Motor neuron (in vitro differentiated cells): Measurements from ENCODE around the gene ACMSD. TPM values are rescaled to one million over a fixed set of nuclear protein-coding genes. Genes with fewer than 3 reads are reported as not detected.
"Not testable (repeated sequence)": the region's sequence is repeated elsewhere in the genome, so short reads cannot be mapped to it uniquely, and the experiment has no call there.

Experiments
- ATAC-seq, 8 experiments: fragments of 200-7000 bp; cut with Tn5 transposase; replicated peaks in 6 of 8; 2 replicates each; pipeline ENCODE4 v1.8.0; 2021; ENCODE audit warnings: mild to moderate bottlenecking in 8 of 8, moderate library complexity in 8 of 8
- H3K27ac ChIP-seq, 2 donors: fragments of 250-450 bp; sonication (Bioruptor Pico); 2 replicates each; pipeline ENCODE4 v1.9.0; 2021; ENCODE audit warnings: antibody characterized with exemption in 2 of 2, mild to moderate bottlenecking in 2 of 2, moderate library complexity in 1 of 2
- H3K4me1 ChIP-seq, 2 donors: fragments of 250-450 bp; sonication (Bioruptor Pico); replicated peaks in 1 of 2; 2 replicates each; pipeline ENCODE4 v1.6.1; 2021; ENCODE audit warnings: antibody characterized with exemption in 2 of 2, mild to moderate bottlenecking in 2 of 2, moderate library complexity in 1 of 2
- H3K4me3 ChIP-seq, 5 donors: fragments of 250-450 bp; sonication (Bioruptor Pico); 2 replicates each; pipeline ENCODE4 v1.9.0; 2021; ENCODE audit warnings: antibody characterized with exemption in 5 of 5, mild to moderate bottlenecking in 5 of 5, moderate library complexity in 4 of 5
- WGBS, 10 experiments: fragments of 450-650 bp; shearing (Covaris generic); methylation state at CpG; one replicate each; pipeline ENCODE4 v1.0.0; 2022; 5-methylcytosine and 5-hydroxymethylcytosine counted together
- in situ Hi-C, 9 experiments: fragments of 400-800 bp; cut with MboI; loops; one replicate each; pipeline ENCODE4 v1.15.0; 2021; ENCODE audit warnings: low sequenced_read_pairs in 9 of 9, low pct_unique_long_range_greater_than_20kb in 2 of 9; ENCODE audit not compliant: unreplicated experiment in 9 of 9
- total RNA-seq, 8 experiments: library from RNA; unstranded; fragments of 300-600 nt; gene quantifications; 2 replicates each; pipeline versions ENCODE4 v1.2.3 to v1.2.4, GENCODE V29; 2022

Gene ACMSD
- total RNA-seq, 8 experiments from 2014 or later = 0.16 to 1.5 (median 0.37) TPM; not detected in 1

DNA sequence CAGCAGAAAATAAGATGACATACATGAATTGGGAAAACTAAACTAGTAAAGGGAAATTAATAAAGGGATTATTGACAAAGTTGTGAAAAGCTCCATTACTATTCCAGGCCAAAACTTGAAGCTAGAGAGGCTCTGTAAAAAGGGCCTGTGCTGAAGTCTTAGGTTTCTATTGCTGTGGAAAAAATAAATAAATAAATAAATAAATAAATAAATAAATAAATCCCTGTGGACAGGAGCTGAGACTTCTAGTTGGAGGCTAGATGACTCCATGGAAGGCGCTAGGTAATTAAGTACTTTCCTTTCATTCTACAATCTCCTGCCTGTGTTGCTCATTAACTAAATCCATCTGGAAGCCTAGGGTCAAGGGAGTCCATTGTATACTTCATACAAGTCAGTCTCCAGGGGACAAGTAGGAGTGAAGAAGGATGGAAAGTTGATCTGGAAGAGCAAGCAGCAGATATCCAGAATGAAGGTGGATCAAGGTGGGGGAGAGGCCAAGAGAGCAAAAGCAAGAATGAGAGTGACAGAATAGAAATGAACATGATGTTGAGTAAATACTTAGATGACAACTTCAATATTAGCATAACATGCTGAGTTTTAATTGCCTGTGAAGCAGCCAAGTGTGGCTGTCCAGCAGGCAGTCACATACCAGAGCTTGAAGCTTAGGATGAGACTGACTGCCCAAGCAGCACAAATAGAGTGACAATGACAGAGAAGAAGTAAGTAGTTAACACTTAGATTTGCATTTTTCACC is 54.0 kb downstream of the ACMSD start:
- in situ Hi-C loops = loop anchor here (10.0 to 25.0 kb wide), 4 partner anchors 405 to 438 kb away; no protein-coding TSS in a partner anchor
- no peak overlapping the region for H3K27ac ChIP-seq
- peak in 1 of 8 experiments; percentile 75 for ATAC-seq
- H3K4me3 ChIP-seq = no peak overlapping the region
- WGBS, 10 experiments = 50 to 100% (median 87%) methylated on average over 1 of the region's 1 CpG; no CpG with 5 or more reads in 2 of the 10 experiments
- no peaks in the 10 kb centered on the region for H3K4me1 ChIP-seq

DNA sequence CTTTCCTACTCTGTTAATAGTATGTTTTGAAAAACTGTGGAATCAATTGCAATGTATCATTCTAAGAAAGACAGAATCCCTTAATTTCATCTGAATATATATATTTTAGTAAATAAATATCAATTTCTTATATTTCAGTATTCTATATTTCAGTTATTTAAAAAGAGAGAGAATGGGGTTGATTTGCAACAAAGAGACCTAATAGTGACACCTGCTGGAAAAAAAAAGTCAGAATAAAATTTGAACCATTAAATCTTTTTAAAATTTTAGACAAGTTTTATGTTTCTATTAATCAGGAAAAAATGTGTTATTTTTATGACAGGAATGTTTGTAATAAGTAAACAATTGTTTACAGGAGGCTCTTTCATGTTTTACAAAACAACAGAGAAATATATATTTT is 59.5 kb downstream of the ACMSD start:
- H3K27ac ChIP-seq = no peak overlapping the region
- in situ Hi-C loops = loop anchor here (10.0 to 25.0 kb wide), 4 partner anchors 411 to 443 kb away; no protein-coding TSS in a partner anchor
- H3K4me1 ChIP-seq = no peaks in the 10 kb centered on the region
- no peak overlapping the region for H3K4me3 ChIP-seq
- no peak for ATAC-seq

DNA sequence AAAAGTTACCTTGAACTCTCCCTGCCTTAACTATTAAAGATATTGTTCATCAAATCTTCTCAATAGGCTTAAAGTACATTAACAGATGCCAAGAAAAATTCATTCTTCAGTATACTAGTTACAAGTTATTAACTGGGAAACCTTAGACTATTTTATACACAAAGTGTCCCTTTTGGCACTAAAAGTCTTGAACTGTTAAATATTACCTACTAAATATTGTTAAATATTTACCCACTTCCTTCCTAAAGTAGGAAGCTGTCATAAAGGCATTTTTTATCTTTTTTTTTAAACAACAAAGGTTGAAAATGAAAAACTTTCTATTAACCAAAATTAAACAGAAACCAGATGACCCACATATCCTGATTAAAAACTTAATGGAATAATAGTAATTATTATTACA is 60.8 kb downstream of the ACMSD start:
- ATAC-seq = no peak
- H3K4me3 ChIP-seq = no peak overlapping the region
- no peak overlapping the region for H3K27ac ChIP-seq
- no peaks in the 10 kb centered on the region for H3K4me1 ChIP-seq
- in situ Hi-C loops = loop anchor here (10.0 to 25.0 kb wide), 4 partner anchors 412 to 444 kb away; no protein-coding TSS in a partner anchor

DNA sequence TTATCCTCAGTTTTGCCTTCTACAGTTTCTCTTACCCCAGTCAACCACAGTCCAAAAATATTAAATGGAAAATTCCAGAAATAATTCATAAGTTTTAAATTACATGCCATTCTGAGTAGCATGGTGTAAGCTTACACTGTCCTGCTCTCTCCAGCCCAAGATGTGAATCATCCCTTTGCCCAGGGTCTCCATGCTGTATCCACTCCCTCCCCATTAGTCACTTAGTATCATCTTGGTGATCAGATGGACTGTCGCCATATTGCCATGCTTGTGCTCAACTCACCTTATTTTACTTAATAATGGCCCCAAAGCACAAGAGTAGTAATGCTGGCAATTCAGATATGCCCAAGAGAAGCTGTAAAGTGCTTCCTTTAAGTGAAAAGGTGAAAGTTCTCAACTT is 61.7 kb downstream of the ACMSD start:
- in situ Hi-C loops = loop anchor here in 2 of 9 experiments (25.0 kb wide), 1 partner anchor 788 kb away; no protein-coding TSS in a partner anchor
- peak in 2 of 8 experiments; percentile 18 to 70 for ATAC-seq
- no peak overlapping the region for H3K27ac ChIP-seq
- no peaks in the 10 kb centered on the region for H3K4me1 ChIP-seq
- 50 to 100% (median 88%) methylated on average over 1 of the region's 1 CpG; no CpG with 5 or more reads in 3 of the 10 experiments for WGBS, 10 experiments
- no peak overlapping the region for H3K4me3 ChIP-seq

DNA sequence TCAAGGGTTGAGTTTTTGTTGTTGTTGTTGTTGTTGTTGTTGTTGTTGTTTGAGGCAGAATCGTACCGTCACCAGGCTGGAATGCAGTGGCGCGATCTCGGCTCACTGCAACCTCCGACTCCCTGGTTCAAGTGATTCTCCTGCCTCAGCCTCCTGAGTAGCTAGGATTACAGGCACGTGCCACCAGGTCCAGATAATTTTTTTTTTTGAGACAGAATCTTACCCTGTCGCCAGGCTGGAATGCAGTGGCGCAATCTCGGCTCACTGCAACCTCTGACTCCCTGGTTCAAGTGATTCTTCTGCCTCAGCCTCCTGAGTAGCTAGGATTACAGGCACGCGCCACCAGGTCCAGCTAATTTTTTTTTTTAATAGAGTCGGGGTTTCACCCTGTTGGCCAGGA is 65.3 kb downstream of the ACMSD start:
- not testable (repeated sequence) for H3K27ac ChIP-seq, H3K4me1 ChIP-seq, H3K4me3 ChIP-seq, ATAC-seq
- in situ Hi-C loops = loop anchor here in 2 of 9 experiments (25.0 kb wide), 1 partner anchor 791 kb away; no protein-coding TSS in a partner anchor
- 33 to 100% (median 95%) methylated on average over 1 to 8 of the region's 13 CpGs; no CpG with 5 or more reads in 4 of the 10 experiments for WGBS, 10 experiments

DNA sequence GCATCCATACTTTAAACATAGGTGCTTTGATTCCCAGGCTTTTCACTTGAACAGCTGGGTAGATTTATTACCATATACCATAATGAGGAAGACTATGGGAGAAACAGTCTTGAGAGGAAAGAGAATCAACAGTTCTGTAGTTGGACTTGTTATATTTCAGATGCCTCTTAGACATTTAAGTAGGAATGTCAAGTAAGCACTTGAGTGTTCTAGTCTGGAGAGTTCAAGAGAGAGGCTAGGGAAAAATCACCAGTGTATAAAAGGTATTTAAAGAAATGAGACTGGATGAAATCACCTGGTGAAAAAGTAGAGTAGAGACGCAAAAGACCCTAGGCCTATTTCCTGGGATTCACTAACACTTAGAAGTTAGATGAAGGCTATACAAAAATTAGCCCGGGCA is 66.8 kb downstream of the ACMSD start:
- H3K27ac ChIP-seq = no peak overlapping the region
- H3K4me1 ChIP-seq = no peaks in the 10 kb centered on the region
- ATAC-seq = no peak
- in situ Hi-C loops = loop anchor here in 2 of 9 experiments (25.0 kb wide), 1 partner anchor 793 kb away; no protein-coding TSS in a partner anchor
- 80 to 100% (median 91%) methylated on average over 1 to 2 of the region's 2 CpGs; no CpG with 5 or more reads in 4 of the 10 experiments for WGBS, 10 experiments
- H3K4me3 ChIP-seq = no peak overlapping the region

DNA sequence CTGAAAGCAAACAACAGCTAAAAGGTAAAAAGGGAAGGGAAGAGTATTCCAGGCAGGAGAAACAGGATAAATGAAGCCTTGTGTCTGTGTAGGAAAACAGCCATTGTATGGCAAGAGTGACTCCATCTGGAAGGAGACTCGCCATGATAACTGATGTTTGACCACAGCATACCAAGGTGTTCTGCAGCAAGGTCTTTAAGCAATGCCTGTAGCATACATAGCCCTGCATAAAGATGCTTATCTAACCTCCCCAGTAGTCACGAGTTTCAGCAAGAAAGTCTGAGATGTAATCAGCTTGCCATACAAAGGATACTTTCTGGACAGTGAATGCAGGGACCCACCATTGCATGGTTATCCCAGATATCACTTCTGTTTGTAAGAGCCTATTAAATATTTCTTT is 68.3 kb downstream of the ACMSD start:
- H3K27ac ChIP-seq = no peak overlapping the region
- H3K4me1 ChIP-seq = no peaks in the 10 kb centered on the region
- WGBS, 10 experiments = 0 to 92% (median 44%) methylated on average over 1 to 2 of the region's 2 CpGs; no CpG with 5 or more reads in 1 of the 10 experiments
- no peak overlapping the region for H3K4me3 ChIP-seq
- in situ Hi-C loops = loop anchor here in 2 of 9 experiments (25.0 kb wide), 1 partner anchor 794 kb away; no protein-coding TSS in a partner anchor
- no peak for ATAC-seq

DNA sequence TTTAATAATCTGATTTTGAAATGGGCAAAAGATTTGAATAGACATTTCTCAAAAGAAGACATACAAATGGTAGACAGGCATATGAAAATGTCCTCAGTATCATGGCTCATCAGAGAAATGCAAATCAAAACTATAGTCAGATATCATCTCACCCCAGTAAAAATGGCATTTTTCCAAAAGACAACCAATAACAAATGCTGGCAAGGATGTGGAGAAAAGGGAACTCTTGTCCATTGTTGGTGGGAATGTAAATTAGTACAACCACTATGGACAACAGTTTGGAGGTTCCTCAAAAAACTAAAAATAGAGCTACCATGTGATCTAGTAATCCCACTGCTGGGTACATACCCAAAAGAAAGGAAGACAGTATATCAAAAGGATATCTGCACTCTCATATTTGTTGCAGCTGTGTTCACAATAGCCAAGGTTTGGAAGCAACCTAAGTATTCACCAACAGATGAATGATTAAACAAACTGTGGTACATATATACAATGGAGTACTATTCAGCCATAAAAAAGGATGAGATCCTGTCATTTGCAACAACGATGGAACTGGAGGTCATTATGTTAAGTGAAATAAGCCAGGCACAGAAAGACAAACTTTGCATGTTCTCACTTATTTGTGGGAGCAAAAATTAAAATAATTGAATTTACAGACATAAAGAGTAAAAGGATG is 69.2 kb downstream of the ACMSD start:
- H3K4me3 ChIP-seq, ATAC-seq, H3K27ac ChIP-seq, H3K4me1 ChIP-seq: not testable (repeated sequence)
- 0 to 100% (median 50%) methylated on average over 1 of the region's 1 CpG; no CpG with 5 or more reads in 1 of the 10 experiments for WGBS, 10 experiments
- in situ Hi-C loops = loop anchor here in 2 of 9 experiments (25.0 kb wide), 1 partner anchor 795 kb away; no protein-coding TSS in a partner anchor

DNA sequence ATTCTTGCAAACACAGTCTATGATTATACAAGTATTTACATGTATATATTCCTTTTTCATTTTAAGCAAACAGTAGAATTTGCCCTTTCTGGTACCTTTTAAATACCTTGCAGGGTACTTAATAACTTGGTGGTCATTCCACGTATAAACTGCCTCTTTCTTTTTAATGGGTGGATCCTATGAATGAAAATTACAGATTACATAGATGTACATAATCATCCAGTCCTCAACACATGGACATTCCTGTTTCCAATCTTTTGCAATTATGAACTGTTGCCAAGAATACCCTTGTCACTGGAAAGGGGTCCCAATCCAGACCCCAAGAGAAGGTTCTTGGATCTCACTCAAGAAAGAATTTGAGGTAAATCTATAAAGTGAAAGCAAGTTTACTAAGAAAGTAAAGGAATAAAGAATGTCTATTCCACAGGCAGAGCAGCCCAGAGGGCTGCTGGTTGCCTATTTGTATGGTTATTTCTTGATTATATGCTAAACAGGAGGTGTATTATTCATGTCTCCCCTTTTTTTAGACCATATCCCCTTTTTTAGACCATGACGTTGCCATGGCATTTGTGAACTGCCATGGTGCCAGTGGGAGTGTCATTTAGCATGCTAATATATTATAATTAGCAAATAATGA is 72.5 kb downstream of the ACMSD start:
- peak in 3 of 8 experiments; percentile 62 to 74 (median 72) for ATAC-seq
- Histone ChIP-seq H3K27ac (no peak overlapping the region), H3K4me1 (no peaks in the 10 kb centered on the region), H3K4me3 (no peak overlapping the region)
- in situ Hi-C loops = loop anchor here in 2 of 9 experiments (25.0 kb wide), 1 partner anchor 799 kb away; no protein-coding TSS in a partner anchor
- WGBS, 10 experiments = 0 to 100% (median 66%) methylated on average over 1 to 2 of the region's 2 CpGs; no CpG with 5 or more reads in 1 of the 10 experiments

DNA sequence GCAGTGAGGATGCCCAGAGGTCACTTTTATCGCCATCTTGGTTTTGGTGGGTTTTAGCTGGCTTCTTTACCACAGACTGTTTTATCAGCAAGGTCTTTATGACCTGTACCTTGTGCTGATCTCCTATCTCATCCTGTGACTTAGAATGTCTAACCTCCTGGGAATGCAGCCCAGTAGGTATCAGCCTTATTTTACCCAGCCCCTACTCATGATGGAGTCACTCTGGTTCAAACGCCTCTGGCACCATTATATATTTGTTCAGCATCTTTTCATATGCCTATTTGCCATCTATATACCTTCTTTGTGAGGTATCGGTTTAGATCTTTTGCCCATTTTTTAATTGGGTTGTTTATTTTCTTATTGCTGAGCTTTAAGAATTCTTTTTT is 73.0 kb downstream of the ACMSD start:
- Histone ChIP-seq H3K4me3 (no peak overlapping the region), H3K4me1 (no peaks in the 10 kb centered on the region), H3K27ac (no peak overlapping the region)
- ATAC-seq = no peak
- in situ Hi-C loops = loop anchor here in 2 of 9 experiments (25.0 kb wide), 1 partner anchor 799 kb away; no protein-coding TSS in a partner anchor
- 60 to 100% (median 85%) methylated on average over 1 to 3 of the region's 3 CpGs for WGBS, 10 experiments

DNA sequence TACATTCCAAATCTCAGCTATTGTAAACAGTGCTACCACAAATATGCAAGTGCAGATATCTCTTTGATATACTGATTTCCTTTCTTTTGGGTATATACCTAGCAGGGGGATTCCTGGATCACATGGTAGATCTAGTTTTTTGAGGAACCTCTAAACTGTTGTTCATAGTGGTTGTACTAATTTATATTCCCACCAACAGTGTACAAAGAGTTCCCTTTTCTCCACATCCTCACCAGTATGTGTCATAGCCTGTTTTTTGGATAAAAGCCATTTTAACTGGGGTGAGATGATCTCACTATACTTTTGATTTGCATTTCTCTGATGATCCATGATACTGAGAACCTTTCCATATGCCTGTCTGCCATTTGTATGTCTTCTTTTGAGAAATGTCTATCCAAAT is 73.9 kb downstream of the ACMSD start:
- Histone ChIP-seq H3K4me3 (no peak overlapping the region), H3K27ac (no peak overlapping the region), H3K4me1 (peaks cover 3 to 4% of the 10 kb centered on the region in 2 donors)
- in situ Hi-C loops = loop anchor here in 2 of 9 experiments (25.0 kb wide), 1 partner anchor 800 kb away; no protein-coding TSS in a partner anchor
- peak in 2 of 8 experiments; percentile 77 to 86 for ATAC-seq

DNA sequence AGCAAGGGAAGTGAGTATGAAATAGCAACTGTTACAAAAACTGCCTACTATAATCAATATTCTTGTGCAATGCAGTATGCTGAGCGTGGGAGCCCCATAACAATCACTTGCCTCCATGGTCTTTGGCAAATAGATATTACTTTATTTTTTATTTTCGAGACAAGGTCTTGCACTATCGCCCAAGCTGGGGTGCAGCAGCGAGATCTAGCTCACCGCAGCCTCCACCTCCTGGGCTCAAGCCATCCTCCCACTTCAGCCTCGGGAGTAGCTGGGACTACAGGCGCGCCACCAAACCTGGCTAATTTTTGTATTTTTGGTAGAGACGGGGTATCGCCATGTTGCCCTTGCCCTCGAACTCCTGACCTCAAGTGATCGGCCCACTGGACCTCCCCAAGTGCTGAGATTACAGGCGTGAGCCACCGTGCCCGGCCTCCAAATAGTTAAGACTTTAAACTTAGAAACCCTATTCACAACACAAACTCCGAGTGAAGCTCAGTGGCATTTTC is 79.0 kb downstream of the ACMSD start:
- 22 to 100% (median 39%) methylated on average over 1 to 11 of the region's 16 CpGs; no CpG with 5 or more reads in 1 of the 10 experiments for WGBS, 10 experiments
- Histone ChIP-seq H3K27ac (peak overlapping the region; percentile 77 to 83), H3K4me3 (peak overlapping the region; percentile 62 to 92 (median 75)), H3K4me1 (peaks cover 5 to 14% of the 10 kb centered on the region in 2 donors)
- no peak for ATAC-seq
- in situ Hi-C loops = loop anchor here in 2 of 9 experiments (25.0 kb wide), 1 partner anchor 805 kb away; no protein-coding TSS in a partner anchor
